Left lung (tissue), 10 donors: ENCODE results near the gene TRMT112. TPM values are rescaled to one million over a fixed set of nuclear protein-coding genes. Genes with fewer than 3 reads are reported as not detected.

Experiments used
- ATAC-seq: fragments of 200-7000 bp; cut with Tn5 transposase; one replicate; pipeline ENCODE4 v1.9.1; 2020; ENCODE audit warnings: moderate library complexity
- DNase-seq, 4 donors: peaks; one replicate each; pipeline ENCODE4 v3.0.0-alpha.2; 2013 to 2020
- H3K27ac ChIP-seq, 2 donors: fragments of 200-600 bp; sonication (generic) in 1 of 2; one replicate each; pipeline versions ENCODE4 v1.5.0 to v1.8.0; 2020 to 2021
- H3K27me3 ChIP-seq, 2 donors: fragments of 200-600 bp; sonication (generic) in 1 of 2; one replicate each; pipeline versions ENCODE4 v1.5.0 to v1.8.0; 2020 to 2021
- H3K36me3 ChIP-seq, 2 donors: fragments of 200-600 bp; sonication (generic) in 1 of 2; one replicate each; pipeline versions ENCODE4 v1.5.0 to v1.8.0; 2020 to 2021
- H3K4me1 ChIP-seq, 2 donors: fragments of 200-600 bp; one replicate each; pipeline ENCODE4 v1.8.0; 2021
- H3K4me3 ChIP-seq, 2 donors: fragments of 200-600 bp; sonication (generic) in 1 of 2; one replicate each; pipeline versions ENCODE4 v1.5.0 to v1.8.0; 2020 to 2021; ENCODE audit warnings: mild to moderate bottlenecking in 1 of 2
- H3K9me3 ChIP-seq, 2 donors: fragments of 200-600 bp; sonication (generic) in 1 of 2; one replicate each; pipeline versions ENCODE4 v1.5.0 to v1.8.0; 2020 to 2021
- CTCF ChIP-seq, 2 donors: fragments of 200-600 bp; sonication (generic) in 1 of 2; IDR thresholded peaks; one replicate each; pipeline versions ENCODE4 v1.5.0 to v1.8.0; 2021; ENCODE audit warnings: antibody characterized with exemption in 2 of 2
- intact Hi-C, 2 donors: fragments of 100-400 bp; cut with DNase I; formaldehyde crosslinking; loops; one replicate each; pipeline versions ENCODE4 v1.11.2 to v1.14.2; 2022
- polyA plus RNA-seq, 6 donors: library from polyadenylated mRNA; unstranded; fragments of 120-200 nt; gene quantifications; one replicate each; pipeline ENCODE4 v1.2.1, GENCODE V29; 2013; ENCODE audit not compliant: insufficient read length in 6 of 6
- total RNA-seq, 2 donors: library from RNA; stranded (reverse); fragmentation: NEBNext Ultra II Directional; extraction: Animal tissue kit (Norgen Biotek cat#: 25700); gene quantifications; one replicate each; pipeline ENCODE4 v1.2.1, GENCODE V29; 2021
- donor health status: DM: no; HTN: yes; CAD: no.
- donor health status: DM: no; HTN: no; CAD: no.

Gene TRMT112
- total and polyA plus RNA-seq, 8 donors = 178 to 252 (median 219) TPM

GRCh38 chr11:64285885-64286800 lies 31.2 kb downstream of the TRMT112 start:
- TF ChIP-seq CTCF (IDR thresholded peaks at IDR 0.05) = no peak
- H3K9me3 ChIP-seq = no peaks in the 10 kb centered on the region
- intact Hi-C loops = no loop called here
- H3K4me1 ChIP-seq = peaks cover 18 to 33% of the 10 kb centered on the region in 2 donors
- H3K4me3 ChIP-seq = peak overlapping the region; percentile 78 to 95
- no peak for ATAC-seq
- DNase-seq = no peak
- H3K27ac ChIP-seq = peak overlapping the region; percentile 91 to 99
- peaks cover 12 to 13% of the 10 kb centered on the region in 2 donors for H3K27me3 ChIP-seq
- peaks cover 0 to 21% of the 10 kb centered on the region in 2 donors for H3K36me3 ChIP-seq

- peak; percentile 88 to 97 (median 92) for DNase-seq
- ATAC-seq = peak; percentile 79
- TF ChIP-seq CTCF (IDR thresholded peaks at IDR 0.05) = no peak
- Histone ChIP-seq H3K9me3 (no peaks in the 10 kb centered on the region), H3K4me3 (peak within 1 kb of the TSS; percentile 78 to 95), H3K27me3 (peaks cover 2 to 4% of the 10 kb centered on the region in 2 donors), H3K36me3 (peaks cover 0 to 21% of the 10 kb centered on the region in 2 donors), H3K27ac (peak within 1 kb of the TSS; percentile 91 to 99), H3K4me1 (peaks cover 18 to 29% of the 10 kb centered on the region in 2 donors)
- intact Hi-C loops = no loop called here
These were observed 32.1 kb downstream of the TRMT112 start, which contains the start of gene GPR137 for GRCh38 chr11:64284962-64285884. TSS of gene GPR137 (plus strand) at chr11:64285848. CDS start at chr11:64286525, 677 bp downstream.

DNA sequence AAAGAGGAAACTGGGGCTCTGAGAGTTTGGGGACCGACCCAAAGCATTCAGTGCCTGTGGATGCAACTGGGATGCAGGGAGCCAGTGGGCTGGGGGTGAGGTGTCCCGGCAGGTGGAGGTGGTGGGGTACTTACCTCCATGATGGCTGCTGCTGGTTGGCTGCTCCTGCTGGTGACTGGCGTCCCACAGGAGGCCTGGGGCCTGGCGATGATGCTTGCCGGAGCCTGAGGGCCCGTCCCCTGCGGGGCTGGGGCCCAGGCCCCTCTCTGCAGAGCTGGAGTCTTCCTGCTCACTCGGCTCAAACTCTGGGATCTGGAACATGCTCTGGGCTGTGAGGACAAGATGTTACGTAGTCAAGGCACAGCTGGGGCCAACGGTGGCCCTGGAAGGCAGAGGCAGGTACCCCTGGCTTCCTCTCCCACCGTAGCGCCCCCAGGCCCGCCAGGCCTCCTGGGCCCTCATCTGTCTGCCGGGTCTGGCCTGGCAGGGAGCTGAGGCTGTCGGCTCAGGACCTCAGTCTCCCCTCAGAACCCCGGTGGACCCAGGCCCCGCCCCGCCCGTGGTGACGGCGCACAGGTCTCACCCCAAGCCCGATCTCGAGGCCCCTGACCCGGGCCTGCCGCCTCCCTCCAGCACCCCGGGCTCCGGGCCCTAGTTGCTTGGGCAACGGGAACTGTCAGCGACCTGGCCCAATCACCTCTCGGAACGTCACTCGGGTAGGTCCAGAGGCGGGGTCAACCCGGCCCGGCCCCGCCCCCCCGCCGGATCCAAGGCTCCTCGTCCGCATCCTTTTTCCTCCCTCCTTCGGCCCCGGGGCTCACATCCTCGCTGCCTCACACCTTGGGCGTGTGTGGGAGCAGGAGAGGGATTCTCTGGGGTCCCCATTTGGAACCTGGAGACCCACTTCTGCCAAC lies 33.1 kb downstream of the TRMT112 start, which contains the start of gene BAD:
TSS of gene BAD (minus strand) at position 618 of the 914 bp plus-strand sequence. CDS start at position 321, 297 bp downstream.
- intact Hi-C loops = no loop called here
- TF ChIP-seq CTCF (IDR thresholded peaks at IDR 0.05) = no peak
- H3K36me3 ChIP-seq = peaks cover 0 to 21% of the 10 kb centered on the region in 2 donors
- H3K4me1 ChIP-seq = peaks cover 18 to 29% of the 10 kb centered on the region in 2 donors
- H3K9me3 ChIP-seq = no peaks in the 10 kb centered on the region
- DNase-seq (peak; percentile 90 to 97 (median 95)), ATAC-seq (peak; percentile 94)
- peak within 1 kb of the TSS; percentile 78 to 95 for H3K4me3 ChIP-seq
- H3K27ac ChIP-seq = peak within 1 kb of the TSS; percentile 91 to 99
- H3K27me3 ChIP-seq = no peaks in the 10 kb centered on the region

DNA sequence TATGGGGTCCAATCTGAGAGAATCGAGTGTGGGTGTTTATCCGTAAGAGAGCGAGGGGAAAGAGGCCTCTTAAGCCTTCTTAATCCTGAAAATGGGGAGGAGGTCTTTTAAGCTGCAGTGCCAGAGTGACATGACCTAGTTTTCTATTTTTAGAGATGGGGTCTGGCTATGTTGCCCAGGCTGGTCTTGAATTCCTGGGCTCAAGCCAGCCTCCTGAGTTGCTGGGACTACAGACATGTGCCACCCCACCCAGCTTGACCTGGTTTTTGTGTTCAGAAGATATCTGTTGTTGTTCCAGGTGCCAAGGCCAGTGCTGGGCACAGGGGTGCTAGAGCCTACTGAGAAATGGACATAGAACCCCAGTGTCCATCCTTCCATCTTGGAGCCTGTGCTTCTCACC lies 34.3 kb downstream of the TRMT112 start:
- peaks cover 18 to 29% of the 10 kb centered on the region in 2 donors for H3K4me1 ChIP-seq
- H3K36me3 ChIP-seq = peaks cover 0 to 28% of the 10 kb centered on the region in 2 donors
- peak overlapping the region in 1 of 2 donors; percentile 95 for H3K4me3 ChIP-seq
- ATAC-seq = no peak
- H3K9me3 ChIP-seq = no peaks in the 10 kb centered on the region
- no peak overlapping the region for H3K27ac ChIP-seq
- intact Hi-C loops = no loop called here
- no peak for DNase-seq
- H3K27me3 ChIP-seq = no peaks in the 10 kb centered on the region
- no peak for TF ChIP-seq CTCF (IDR thresholded peaks at IDR 0.05)
